Panc1 (cell line): ENCODE results near the gene PIK3IP1.

Experiments
- CTCF ChIP-seq: fragments of 450-650 bp; IDR thresholded peaks from 2 replicates; pipeline ENCODE4 v1.5.1; 2017; ENCODE audit warnings: mild to moderate bottlenecking
- POLR2AphosphoS5 ChIP-seq: IDR thresholded peaks from 2 replicates; pipeline ENCODE4 v1.6.1; 2012; ENCODE audit warnings: mild to moderate bottlenecking, low read depth, low read length, moderate library complexity
- REST ChIP-seq, 2 experiments: IDR thresholded peaks; 2 replicates each; pipeline ENCODE4 v1.6.1; 2011 to 2012; ENCODE audit warnings: low read depth in 2 of 2, control low read depth in 1 of 2, low read length in 1 of 2, mild to moderate bottlenecking in 1 of 2, moderate library complexity in 1 of 2; ENCODE audit not compliant: insufficient read depth in 1 of 2
- SIN3A ChIP-seq: IDR thresholded peaks from 2 replicates; pipeline ENCODE4 v1.6.1; 2012; ENCODE audit warnings: low read depth, mild to moderate bottlenecking, low read length, moderate library complexity, borderline replicate concordance; ENCODE audit not compliant: insufficient read depth

GRCh38 chr22:31278151-31278621 lies 14.1 kb downstream of the PIK3IP1 start:
- TF ChIP-seq REST (IDR thresholded peaks at IDR 0.05; ENCODE audit: insufficient read depth in 1 of 2, low read depth in 2 of 2, low read length in 1 of 2), result no peak
- no peak for TF ChIP-seq CTCF
- no peak for TF ChIP-seq POLR2AphosphoS5
- TF ChIP-seq SIN3A, result no peak
